Left ventricle myocardium inferior (tissue), 1 donor: ENCODE data around the gene PCBP1. TPM values are rescaled to one million over a fixed set of nuclear protein-coding genes. Genes with fewer than 3 reads are reported as not detected.

Experiments used
- DNase-seq: peaks from one replicate; pipeline ENCODE4 v3.0.0-alpha.2; 2020
- H3K27ac ChIP-seq: fragments of 200-600 bp; replicated peaks from 2 replicates; pipeline ENCODE4 v1.8.0; 2021
- H3K27me3 ChIP-seq: fragments of 200-600 bp; 2 replicates; pipeline ENCODE4 v1.8.0; 2021; ENCODE audit warnings: low read depth
- H3K36me3 ChIP-seq: fragments of 200-600 bp; 2 replicates; pipeline ENCODE4 v1.8.0; 2021
- H3K4me1 ChIP-seq: fragments of 200-600 bp; 2 replicates; pipeline ENCODE4 v1.8.0; 2021
- H3K4me3 ChIP-seq: fragments of 200-600 bp; 2 replicates; pipeline ENCODE4 v1.8.0; 2021; ENCODE audit warnings: mild to moderate bottlenecking, moderate library complexity
- H3K9me3 ChIP-seq: fragments of 200-600 bp; replicated peaks from 2 replicates; pipeline ENCODE4 v1.8.0; 2021
- intact Hi-C: fragments of 100-400 bp; cut with micrococcal nuclease; formaldehyde crosslinking; loops from one replicate; pipeline ENCODE4 v1.11.0; 2022
- total RNA-seq: library from RNA; stranded (reverse); fragmentation: NEBNext Ultra II Directional; extraction: Animal tissue kit (Norgen Biotek cat#: 25700); gene quantifications from one replicate; pipeline ENCODE4 v1.2.1, GENCODE V29; 2021
- TF ChIP-seq, protein P1 (sequence below): fragments of 200-600 bp; IDR thresholded peaks from 2 replicates; pipeline ENCODE4 v1.8.0; 2021; ENCODE audit warnings: antibody characterized with exemption, mild to moderate bottlenecking, borderline replicate concordance
- donor health status: DM: no; HTN: yes; CAD: no; lungs with severe emphysema.

The PCBP1 gene
- total RNA-seq, 1 donor from 2014 or later: 205 TPM

- intact Hi-C loops: no loop called here
- Histone ChIP-seq H3K4me3 (no peak overlapping the region), H3K4me1 (peaks cover 26% of the 10 kb centered on the region), H3K27ac (no peak overlapping the region), H3K36me3 (peaks cover 7% of the 10 kb centered on the region), H3K9me3 (no peaks in the 10 kb centered on the region), H3K27me3 (no peaks in the 10 kb centered on the region)
- DNase-seq: no peak
- TF ChIP-seq, protein P1, sequence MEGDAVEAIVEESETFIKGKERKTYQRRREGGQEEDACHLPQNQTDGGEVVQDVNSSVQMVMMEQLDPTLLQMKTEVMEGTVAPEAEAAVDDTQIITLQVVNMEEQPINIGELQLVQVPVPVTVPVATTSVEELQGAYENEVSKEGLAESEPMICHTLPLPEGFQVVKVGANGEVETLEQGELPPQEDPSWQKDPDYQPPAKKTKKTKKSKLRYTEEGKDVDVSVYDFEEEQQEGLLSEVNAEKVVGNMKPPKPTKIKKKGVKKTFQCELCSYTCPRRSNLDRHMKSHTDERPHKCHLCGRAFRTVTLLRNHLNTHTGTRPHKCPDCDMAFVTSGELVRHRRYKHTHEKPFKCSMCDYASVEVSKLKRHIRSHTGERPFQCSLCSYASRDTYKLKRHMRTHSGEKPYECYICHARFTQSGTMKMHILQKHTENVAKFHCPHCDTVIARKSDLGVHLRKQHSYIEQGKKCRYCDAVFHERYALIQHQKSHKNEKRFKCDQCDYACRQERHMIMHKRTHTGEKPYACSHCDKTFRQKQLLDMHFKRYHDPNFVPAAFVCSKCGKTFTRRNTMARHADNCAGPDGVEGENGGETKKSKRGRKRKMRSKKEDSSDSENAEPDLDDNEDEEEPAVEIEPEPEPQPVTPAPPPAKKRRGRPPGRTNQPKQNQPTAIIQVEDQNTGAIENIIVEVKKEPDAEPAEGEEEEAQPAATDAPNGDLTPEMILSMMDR: no peak
Observed at GRCh38 chr2:70044290-70045040, 42.8 kb upstream of the PCBP1 start.

DNA sequence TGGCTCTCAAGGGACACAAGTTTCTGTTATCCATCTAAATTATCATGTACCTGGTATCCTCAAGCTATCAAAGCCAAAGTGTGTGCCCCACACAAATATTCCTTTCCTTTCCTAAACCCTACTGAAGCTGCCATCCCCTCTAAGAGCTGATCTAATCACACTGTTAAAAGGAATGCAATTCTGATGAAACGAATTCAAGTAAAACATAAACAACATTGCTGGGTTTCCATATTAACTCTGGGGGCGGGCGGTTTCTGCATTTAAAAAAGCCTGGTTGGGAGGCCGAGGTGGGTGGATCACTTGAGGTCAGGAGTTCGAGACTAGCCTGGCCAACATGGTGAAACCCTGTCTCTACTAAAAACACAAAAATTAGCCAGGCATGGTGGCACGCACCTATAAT, 41.9 kb upstream of the PCBP1 start:
- H3K9me3 ChIP-seq: no peaks in the 10 kb centered on the region
- peaks cover 16% of the 10 kb centered on the region for H3K36me3 ChIP-seq
- intact Hi-C loops: no loop called here
- no peaks in the 10 kb centered on the region for H3K27me3 ChIP-seq
- no peak overlapping the region for H3K4me3 ChIP-seq
- DNase-seq: no peak
- peak overlapping the region; percentile 70 for H3K27ac ChIP-seq
- TF ChIP-seq, protein P1: no peak
- H3K4me1 ChIP-seq: peaks cover 26% of the 10 kb centered on the region

DNA sequence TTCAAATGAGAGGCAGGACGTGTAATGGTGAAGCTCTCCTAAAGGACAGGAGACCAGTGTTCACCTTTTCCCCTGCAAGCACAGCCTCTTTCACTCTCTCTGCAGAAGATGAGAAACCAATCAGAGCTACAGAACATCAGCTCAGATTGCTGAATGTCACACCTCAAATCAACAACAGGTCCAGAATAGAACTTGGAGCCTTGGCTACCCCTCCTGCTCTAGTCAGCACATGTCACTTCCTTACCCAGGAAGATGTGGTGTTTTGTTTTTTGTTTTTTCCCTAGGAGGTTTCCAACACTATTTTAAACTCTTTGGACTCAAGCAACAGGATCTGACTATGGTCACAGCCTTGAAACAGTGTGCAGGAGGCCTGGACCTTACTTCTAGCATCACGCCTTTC, 41.3 kb upstream of the PCBP1 start:
- DNase-seq: no peak
- intact Hi-C loops: no loop called here
- peak overlapping the region; percentile 70 for H3K27ac ChIP-seq
- TF ChIP-seq, protein P1: no peak
- H3K4me3 ChIP-seq: no peak overlapping the region
- H3K4me1 ChIP-seq: peaks cover 26% of the 10 kb centered on the region
- H3K9me3 ChIP-seq: no peaks in the 10 kb centered on the region
- H3K27me3 ChIP-seq: no peaks in the 10 kb centered on the region
- H3K36me3 ChIP-seq: peaks cover 22% of the 10 kb centered on the region

DNA sequence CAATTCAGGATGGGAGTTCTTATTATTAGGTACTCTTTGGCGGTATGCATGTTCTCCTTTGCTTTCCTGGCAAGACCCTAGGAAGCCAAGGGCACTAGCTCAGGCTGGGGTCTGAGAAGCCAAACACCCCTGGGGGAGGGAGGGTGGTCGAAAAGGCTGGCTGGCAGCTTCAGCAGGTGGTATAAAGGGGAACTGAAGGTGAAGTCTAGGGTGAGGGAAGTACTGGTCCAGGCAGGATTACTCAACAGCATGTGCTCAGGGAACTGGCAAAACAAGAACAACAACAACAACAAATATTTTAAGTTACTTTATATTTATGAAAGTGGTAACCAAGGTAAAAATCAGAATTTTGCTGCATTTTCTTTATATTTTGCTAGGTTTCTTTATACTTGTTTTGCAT, 40.7 kb upstream of the PCBP1 start:
- H3K27ac ChIP-seq: peak overlapping the region; percentile 70
- no peak overlapping the region for H3K4me3 ChIP-seq
- intact Hi-C loops: no loop called here
- TF ChIP-seq, protein P1: no peak
- H3K4me1 ChIP-seq: peaks cover 26% of the 10 kb centered on the region
- no peaks in the 10 kb centered on the region for H3K27me3 ChIP-seq
- no peak for DNase-seq
- no peaks in the 10 kb centered on the region for H3K9me3 ChIP-seq
- peaks cover 24% of the 10 kb centered on the region for H3K36me3 ChIP-seq

DNA sequence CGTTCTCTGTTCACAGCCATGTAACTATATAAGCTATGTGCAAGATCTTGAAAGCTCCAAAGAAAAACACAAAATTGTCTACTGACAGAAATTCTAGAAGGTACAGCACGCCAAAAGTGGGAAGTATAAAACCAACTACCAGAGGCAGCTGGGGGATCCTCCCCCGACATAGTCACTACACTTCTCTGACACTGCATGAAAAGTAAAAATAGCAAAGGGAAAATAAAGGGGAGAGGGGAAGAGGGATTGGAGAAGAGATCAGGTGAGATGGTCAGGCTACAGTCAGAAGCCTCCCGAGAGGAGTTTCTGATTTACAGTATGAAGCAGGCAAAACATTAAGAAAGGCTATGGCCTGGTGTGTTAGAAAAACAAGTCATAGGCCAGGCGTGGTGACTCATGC, 39.8 kb upstream of the PCBP1 start:
- Histone ChIP-seq H3K27me3 (no peaks in the 10 kb centered on the region), H3K27ac (peak overlapping the region; percentile 70), H3K4me3 (no peak overlapping the region), H3K36me3 (peaks cover 26% of the 10 kb centered on the region), H3K9me3 (no peaks in the 10 kb centered on the region), H3K4me1 (peaks cover 26% of the 10 kb centered on the region)
- intact Hi-C loops: no loop called here
- no peak for DNase-seq
- TF ChIP-seq, protein P1: no peak
